K562 (cell line): Measurements from ENCODE around the gene GPATCH2. TPM values are rescaled to one million over a fixed set of nuclear protein-coding genes. Genes with fewer than 3 reads are reported as not detected.

Experiments
- ATAC-seq: fragments of 200-7000 bp; cut with Tn5 transposase; 3 replicates; pipeline ENCODE4 v1.9.1; 2020; ENCODE audit warnings: moderate library complexity
- BruUV-seq: library from RNA; stranded (reverse); fragments of 400-500 nt; replicated peaks from 2 replicates; lab custom pipeline; 2021; lab: Mats Ljungman, UMichigan
- CTCF ChIA-PET: fragments of 300-600 bp; formaldehyde crosslinking; extraction: SDS; loops from one replicate; lab custom pipeline; 2021; ENCODE audit warnings: low intra/inter-chr PET ratio; lab: Yijun Ruan, JAX
- POLR2A ChIA-PET: fragments of 300-600, 350-650 bp; sonication (Branson Sonifier 250); formaldehyde crosslinking; extraction: SDS; loops from one replicate; lab custom pipeline; 2021; ENCODE audit warnings: antibody characterized with exemption, inconsistent platforms; lab: Yijun Ruan, JAX
- DNase-seq, 4 experiments: peaks; one replicate each; pipeline versions ENCODE4 v3.0.0 to v3.0.0-alpha.2; 2011 to 2018; ENCODE audit warnings: low spot score in 3 of 4, mixed read lengths in 3 of 4; ENCODE audit errors: extremely low read depth in 1 of 4
- FAIRE-seq: peaks from 2 replicates; lab custom pipeline; 2011; peaks lifted over from hg19 to GRCh38; lab: Jason Lieb, UNC
- H2AFZ ChIP-seq: 2 replicates; pipeline ENCODE4 v1.6.0; 2011; ENCODE audit warnings: low read depth, low read length, control low read depth, inconsistent platforms
- H3K27ac ChIP-seq: fragments of 200-600 bp; 3 replicates; pipeline ENCODE4 v1.8.0; 2011; ENCODE audit warnings: low read depth, mild to moderate bottlenecking, control low read depth, inconsistent platforms, low read length, moderate library complexity, mixed read lengths; ENCODE audit errors: extremely low read depth
- H3K27me3 ChIP-seq, 2 experiments: fragments of 300-600 bp in 1 of 2; 2 replicates in 1 of 2; 3 replicates in 1 of 2; pipeline versions ENCODE4 v1.6.0 to v1.8.0; 2011; ENCODE audit warnings: inconsistent platforms in 2 of 2, low read length in 2 of 2, mild to moderate bottlenecking in 1 of 2, mixed read lengths in 1 of 2, moderate library complexity in 1 of 2; ENCODE audit not compliant: control insufficient read depth in 2 of 2, insufficient read depth in 2 of 2
- H3K36me3 ChIP-seq: fragments of 300-600 bp; 3 replicates; pipeline ENCODE4 v1.8.0; 2011; ENCODE audit warnings: mild to moderate bottlenecking, low read length, inconsistent platforms; ENCODE audit not compliant: control insufficient read depth, insufficient read depth
- H3K4me1 ChIP-seq, 2 experiments: fragments of 200-600 bp in 1 of 2; replicated peaks in 1 of 2; 2 replicates in 1 of 2; 3 replicates in 1 of 2; pipeline versions ENCODE4 v1.5.1 to v1.8.0; 2011; ENCODE audit warnings: inconsistent platforms in 2 of 2, low read length in 2 of 2, mild to moderate bottlenecking in 1 of 2, mixed read lengths in 1 of 2, moderate library complexity in 1 of 2; ENCODE audit not compliant: control insufficient read depth in 2 of 2, insufficient read depth in 2 of 2
- H3K4me2 ChIP-seq: 2 replicates; pipeline ENCODE4 v1.6.1; 2011; ENCODE audit warnings: low read length, control low read depth, inconsistent platforms, mixed read lengths; ENCODE audit not compliant: insufficient read depth
- H3K4me3 ChIP-seq: fragments of 200-600 bp; sonication (generic), shearing (Covaris generic); 2 replicates; pipeline ENCODE4 v1.5.1; 2016; ENCODE audit warnings: control low read depth, inconsistent platforms
- H3K79me2 ChIP-seq: fragments of 200-600 bp; 3 replicates; pipeline ENCODE4 v1.8.0; 2011; ENCODE audit warnings: low read length, inconsistent platforms; ENCODE audit not compliant: control insufficient read depth, insufficient read depth
- H3K9ac ChIP-seq, 2 experiments: 2 replicates each; pipeline versions ENCODE4 v1.6.0 to v1.6.1; 2011; ENCODE audit warnings: low read depth in 2 of 2, low read length in 2 of 2, control low read depth in 1 of 2, inconsistent platforms in 1 of 2, mild to moderate bottlenecking in 1 of 2, mixed read lengths in 1 of 2; ENCODE audit not compliant: insufficient read depth in 1 of 2
- H3K9me1 ChIP-seq: one replicate; pipeline ENCODE4 v1.6.0; 2011; ENCODE audit warnings: inconsistent platforms, mild to moderate bottlenecking, low read length, moderate library complexity; ENCODE audit not compliant: control insufficient read depth, insufficient read depth
- H3K9me3 ChIP-seq: replicated peaks from 2 replicates; pipeline ENCODE4 v1.5.1; 2011; ENCODE audit warnings: low read depth, low read length, inconsistent platforms; ENCODE audit not compliant: control insufficient read depth, insufficient read depth
- H4K20me1 ChIP-seq: replicated peaks from 2 replicates; pipeline ENCODE4 v1.6.1; 2011; ENCODE audit warnings: low read length, inconsistent platforms, mixed read lengths; ENCODE audit not compliant: control insufficient read depth, insufficient read depth
- ATF7 ChIP-seq: fragments of 450-650 bp; IDR thresholded peaks from 2 replicates; pipeline ENCODE4 v1.7.1; 2014; ENCODE audit warnings: mild to moderate bottlenecking, moderate library complexity
- CBX2 ChIP-seq: fragments of 200-600 bp; sonication (generic); IDR thresholded peaks from one replicate; pipeline ENCODE4 v1.6.1; 2012; ENCODE audit warnings: mild to moderate bottlenecking, low read length, inconsistent platforms; ENCODE audit not compliant: insufficient read depth, poor library complexity, severe bottlenecking
- E2F3 ChIP-seq: fragments of 250-450 bp; sonication (Bioruptor Pico); IDR thresholded peaks from 2 replicates; pipeline ENCODE4 v1.4.0; 2020; ENCODE audit warnings: mild to moderate bottlenecking
- EHMT2 ChIP-seq: fragments of 450-650 bp; IDR thresholded peaks from 2 replicates; pipeline ENCODE4 v1.6.1; 2018; ENCODE audit warnings: antibody characterized with exemption
- GTF2F1 ChIP-seq: IDR thresholded peaks from 2 replicates; pipeline ENCODE4 v1.6.1; 2011; ENCODE audit warnings: low read depth, low read length, improper control_type of control experiment
- MCM3 ChIP-seq: fragments of 450-650 bp; IDR thresholded peaks from 2 replicates; pipeline ENCODE4 v1.6.1; 2016
- NELFE ChIP-seq: IDR thresholded peaks from 2 replicates; pipeline ENCODE4 v1.6.1; 2011; ENCODE audit warnings: mild to moderate bottlenecking; ENCODE audit not compliant: insufficient read depth, insufficient read length
- NFIX ChIP-seq: fragments of 250-450 bp; sonication (Bioruptor Pico); IDR thresholded peaks from 2 replicates; pipeline ENCODE4 v1.4.0; 2020; ENCODE audit warnings: low read depth, mild to moderate bottlenecking, moderate library complexity
- PCBP2 ChIP-seq: fragments of 200-400 bp; formaldehyde crosslinking; IDR thresholded peaks from 2 replicates; pipeline ENCODE4 v1.6.1; 2018; ENCODE audit warnings: low read length, low read depth, mild to moderate bottlenecking, moderate library complexity; ENCODE audit not compliant: poor library complexity, severe bottlenecking
- SAFB2 ChIP-seq: fragments of 200-400 bp; formaldehyde crosslinking; IDR thresholded peaks from 2 replicates; pipeline ENCODE4 v1.6.1; 2018; ENCODE audit warnings: borderline replicate concordance, low read length, low read depth, moderate library complexity; ENCODE audit not compliant: severe bottlenecking
- SNRNP70 ChIP-seq: fragments of 200-400 bp; formaldehyde crosslinking; optimal IDR thresholded peaks from 2 replicates; pipeline ENCODE3; 2017; ENCODE audit warnings: low read depth, low read length
- THRAP3 ChIP-seq: fragments of 450-650 bp; IDR thresholded peaks from 2 replicates; pipeline ENCODE4 v1.6.1; 2016; ENCODE audit warnings: mild to moderate bottlenecking, inconsistent platforms, borderline replicate concordance
- ZBED1 ChIP-seq: IDR thresholded peaks from 2 replicates; pipeline ENCODE4 v1.6.1; 2014
- ZKSCAN1 ChIP-seq: fragments of 150-350 bp; IDR thresholded peaks from 2 replicates; pipeline ENCODE4 v1.6.1; 2016; ENCODE audit warnings: low read depth, low read length
- ZNF778 ChIP-seq: fragments of 450-650 bp; formaldehyde crosslinking; IDR thresholded peaks from 2 replicates; pipeline ENCODE4 v1.4.0; 2020; ENCODE audit warnings: mild to moderate bottlenecking, moderate library complexity
- WGBS: fragments of 100-300 bp; shearing (Covaris generic); methylation state at CpG from one replicate; pipeline ENCODE4 v1.1.6; 2016; ENCODE audit warnings: low coverage, mixed read lengths; ENCODE audit not compliant: insufficient coverage; ENCODE audit errors: missing lambda C conversion rate; 5-methylcytosine and 5-hydroxymethylcytosine counted together
- in situ Hi-C: fragments of 300-500 bp; cut with MboI; formaldehyde crosslinking; loops from 4 replicates; pipeline ENCODE4 v1.15.0; 2018; ENCODE audit warnings: inconsistent platforms, mixed read lengths
- intact Hi-C: fragments of 100-400 bp; cut with micrococcal nuclease; formaldehyde crosslinking; loops from 2 replicates; pipeline ENCODE4 v1.14.2; 2022
- polyA plus RNA-seq, 8 experiments: library from polyadenylated mRNA; depleted of rRNA in 4 of 8; stranded (reverse) in 5 of 8; unstranded in 3 of 8; fragments of >200 nt; fragmentation: Nextera tagmentation in 2 of 8; fragmentation: Illumina TruSeq in 1 of 8; extraction: Ambion mirVana in 2 of 8; extraction: Trizol in 1 of 8; gene quantifications; 2 replicates each; pipeline versions ENCODE4 v1.2.1 to v1.2.3, GENCODE V29; 2011 to 2014; ENCODE audit warnings: inconsistent platforms in 1 of 8, missing spikeins in 1 of 8
- total RNA-seq, 7 experiments: library from RNA; depleted of rRNA in 6 of 7; stranded (reverse); fragments of >200 nt in 6 of 7; fragmentation: Illumina TruSeq in 2 of 7; extraction: Trizol in 2 of 7; gene quantifications; 2 replicates each; pipeline versions ENCODE4 v1.2.1 to v1.2.3, GENCODE V29; 2011 to 2021; ENCODE audit warnings: low replicate concordance in 1 of 7
- TF ChIP-seq, protein P1 (sequence below): fragments of 450-650 bp; formaldehyde crosslinking; IDR thresholded peaks from 2 replicates; pipeline ENCODE4 v1.4.0; 2022; ENCODE audit warnings: missing genetic modification characterization
- TF ChIP-seq, protein P2 (sequence below): fragments of 450-650 bp; formaldehyde crosslinking; IDR thresholded peaks from 2 replicates; pipeline ENCODE4 v1.4.0; 2020; ENCODE audit warnings: mild to moderate bottlenecking

The GPATCH2 gene
- total and polyA plus RNA-seq, 9 of the 15 experiments (the other 6 are each of a cell fraction or from before 2014, with no cell fraction given): 0.38 to 2.0 (median 0.55) TPM

DNA sequence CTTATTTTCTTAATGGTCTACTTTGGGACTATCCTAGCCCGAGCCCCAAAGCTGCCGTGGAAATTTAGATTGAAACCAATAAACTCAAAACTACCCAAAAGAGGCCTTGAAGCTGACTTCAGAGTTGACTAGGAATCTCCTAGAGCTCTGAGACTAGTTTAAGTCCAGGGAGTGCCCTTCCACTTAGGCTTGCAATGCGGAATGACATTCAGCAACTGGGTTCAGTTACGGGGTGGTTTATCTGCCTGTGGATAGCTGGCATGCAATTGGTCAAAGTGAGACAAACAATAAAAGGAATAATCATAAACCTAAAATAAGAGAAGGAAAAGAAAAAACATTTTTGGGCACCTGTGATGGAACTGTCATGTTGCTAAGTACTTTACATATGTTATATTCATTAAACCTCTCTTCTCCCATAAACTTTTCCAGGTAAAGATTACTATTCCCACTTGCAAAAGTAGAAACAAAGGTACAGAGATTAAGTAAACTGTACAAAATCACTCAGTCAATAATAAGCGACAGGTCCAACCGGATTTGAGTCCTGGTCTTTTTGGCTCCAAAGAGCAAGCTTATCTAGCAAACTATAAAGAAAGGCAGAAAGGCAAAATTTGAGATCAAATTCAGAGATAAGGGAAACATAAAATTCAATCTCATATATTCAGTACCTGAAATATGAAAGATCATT is 56.5 kb downstream of the GPATCH2 start:
- no peaks in the 10 kb centered on the region for H3K79me2 ChIP-seq
- POLR2A ChIA-PET: no interaction called here
- no peak overlapping the region for H3K4me2 ChIP-seq
- TF ChIP-seq PCBP2 (peak; percentile 15), NELFE (no peak)
- no peaks in the 10 kb centered on the region for H3K9me3 ChIP-seq
- H3K4me3 ChIP-seq: no peak overlapping the region
- H3K27ac ChIP-seq: no peak overlapping the region
- no peaks in the 10 kb centered on the region for H3K36me3 ChIP-seq
- no peaks in the 10 kb centered on the region for H3K27me3 ChIP-seq
- in situ Hi-C loops (no loop called here), intact Hi-C loops (no loop called here)
- CTCF ChIA-PET: no interaction called here
- DNase-seq (no peak), FAIRE-seq (no peak), ATAC-seq (no peak)
- H2AFZ ChIP-seq: no peak overlapping the region
- no TSS peak for BruUV-seq
- no peaks in the 10 kb centered on the region for H3K4me1 ChIP-seq
- H3K9ac ChIP-seq: no peak overlapping the region
- no peaks in the 10 kb centered on the region for H4K20me1 ChIP-seq
- no peaks in the 10 kb centered on the region for H3K9me1 ChIP-seq
- WGBS: 5% methylated on average over 6 of the region's 6 CpGs

DNA sequence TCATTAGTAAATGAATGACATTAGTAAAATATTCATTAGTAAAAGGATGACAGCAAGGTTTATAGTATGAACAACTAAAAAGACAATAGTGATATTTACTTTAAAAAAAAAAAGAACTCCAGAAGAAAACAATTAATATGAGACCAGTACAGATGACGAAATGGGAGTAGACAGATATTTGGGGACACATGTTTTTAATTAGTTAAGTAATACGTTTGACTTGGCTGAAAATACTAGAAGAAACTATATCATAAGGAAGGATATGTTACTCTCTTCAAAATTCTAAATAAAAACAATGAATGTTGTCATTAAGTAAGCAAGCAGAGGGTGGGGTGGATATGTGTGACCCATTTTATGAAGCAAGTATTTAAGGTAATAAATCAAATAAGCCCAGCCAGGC is 61.9 kb downstream of the GPATCH2 start:
- Histone ChIP-seq H3K27ac (no peak overlapping the region), H4K20me1 (no peaks in the 10 kb centered on the region), H2AFZ (no peak overlapping the region), H3K9ac (no peak overlapping the region), H3K9me1 (no peaks in the 10 kb centered on the region), H3K36me3 (no peaks in the 10 kb centered on the region), H3K4me3 (no peak overlapping the region), H3K4me1 (no peaks in the 10 kb centered on the region), H3K79me2 (no peaks in the 10 kb centered on the region), H3K4me2 (no peak overlapping the region), H3K27me3 (no peaks in the 10 kb centered on the region), H3K9me3 (no peaks in the 10 kb centered on the region)
- no peak for ATAC-seq
- intact Hi-C loops (no loop called here), in situ Hi-C loops (no loop called here)
- no TSS peak for BruUV-seq
- no peak for FAIRE-seq
- POLR2A ChIA-PET: no interaction called here
- WGBS: 2% methylated on average over 2 of the region's 2 CpGs
- no peak for DNase-seq
- CTCF ChIA-PET: no interaction called here
- no peak for TF ChIP-seq GTF2F1
- TF ChIP-seq, protein P1, sequence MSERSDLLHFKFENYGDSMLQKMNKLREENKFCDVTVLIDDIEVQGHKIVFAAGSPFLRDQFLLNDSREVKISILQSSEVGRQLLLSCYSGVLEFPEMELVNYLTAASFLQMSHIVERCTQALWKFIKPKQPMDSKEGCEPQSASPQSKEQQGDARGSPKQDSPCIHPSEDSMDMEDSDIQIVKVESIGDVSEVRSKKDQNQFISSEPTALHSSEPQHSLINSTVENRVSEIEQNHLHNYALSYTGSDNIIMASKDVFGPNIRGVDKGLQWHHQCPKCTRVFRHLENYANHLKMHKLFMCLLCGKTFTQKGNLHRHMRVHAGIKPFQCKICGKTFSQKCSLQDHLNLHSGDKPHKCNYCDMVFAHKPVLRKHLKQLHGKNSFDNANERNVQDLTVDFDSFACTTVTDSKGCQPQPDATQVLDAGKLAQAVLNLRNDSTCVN (CRISPR knock-in tag): no peak
- TF ChIP-seq, protein P2, sequence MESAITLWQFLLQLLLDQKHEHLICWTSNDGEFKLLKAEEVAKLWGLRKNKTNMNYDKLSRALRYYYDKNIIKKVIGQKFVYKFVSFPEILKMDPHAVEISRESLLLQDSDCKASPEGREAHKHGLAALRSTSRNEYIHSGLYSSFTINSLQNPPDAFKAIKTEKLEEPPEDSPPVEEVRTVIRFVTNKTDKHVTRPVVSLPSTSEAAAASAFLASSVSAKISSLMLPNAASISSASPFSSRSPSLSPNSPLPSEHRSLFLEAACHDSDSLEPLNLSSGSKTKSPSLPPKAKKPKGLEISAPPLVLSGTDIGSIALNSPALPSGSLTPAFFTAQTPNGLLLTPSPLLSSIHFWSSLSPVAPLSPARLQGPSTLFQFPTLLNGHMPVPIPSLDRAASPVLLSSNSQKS (CRISPR knock-in tag): no peak
- TF ChIP-seq CBX2: no peak
- TF ChIP-seq NFIX (CRISPR knock-in tag): no peak
- no peak for TF ChIP-seq SNRNP70
- TF ChIP-seq ZBED1: no peak
- TF ChIP-seq SAFB2: no peak
- TF ChIP-seq ATF7: no peak
- TF ChIP-seq THRAP3: no peak
- TF ChIP-seq EHMT2: no peak
- TF ChIP-seq ZNF778 (CRISPR knock-in tag): no peak
- no peak for TF ChIP-seq ZKSCAN1
- no peak for TF ChIP-seq MCM3
- TF ChIP-seq E2F3 (CRISPR knock-in tag): no peak
